Stimulated activated CD4-positive, alpha-beta T cell treated with anti-CD3 and anti-CD28 coated beads, Interleukin-4, amount 100 ng/mL, for 24 hours (primary cell): Measurements from ENCODE around the gene TMEM72.

Experiments used
- DNase-seq: peaks from one replicate; pipeline ENCODE4 v3.0.0-alpha.2; 2020

Gene TMEM72

DNA sequence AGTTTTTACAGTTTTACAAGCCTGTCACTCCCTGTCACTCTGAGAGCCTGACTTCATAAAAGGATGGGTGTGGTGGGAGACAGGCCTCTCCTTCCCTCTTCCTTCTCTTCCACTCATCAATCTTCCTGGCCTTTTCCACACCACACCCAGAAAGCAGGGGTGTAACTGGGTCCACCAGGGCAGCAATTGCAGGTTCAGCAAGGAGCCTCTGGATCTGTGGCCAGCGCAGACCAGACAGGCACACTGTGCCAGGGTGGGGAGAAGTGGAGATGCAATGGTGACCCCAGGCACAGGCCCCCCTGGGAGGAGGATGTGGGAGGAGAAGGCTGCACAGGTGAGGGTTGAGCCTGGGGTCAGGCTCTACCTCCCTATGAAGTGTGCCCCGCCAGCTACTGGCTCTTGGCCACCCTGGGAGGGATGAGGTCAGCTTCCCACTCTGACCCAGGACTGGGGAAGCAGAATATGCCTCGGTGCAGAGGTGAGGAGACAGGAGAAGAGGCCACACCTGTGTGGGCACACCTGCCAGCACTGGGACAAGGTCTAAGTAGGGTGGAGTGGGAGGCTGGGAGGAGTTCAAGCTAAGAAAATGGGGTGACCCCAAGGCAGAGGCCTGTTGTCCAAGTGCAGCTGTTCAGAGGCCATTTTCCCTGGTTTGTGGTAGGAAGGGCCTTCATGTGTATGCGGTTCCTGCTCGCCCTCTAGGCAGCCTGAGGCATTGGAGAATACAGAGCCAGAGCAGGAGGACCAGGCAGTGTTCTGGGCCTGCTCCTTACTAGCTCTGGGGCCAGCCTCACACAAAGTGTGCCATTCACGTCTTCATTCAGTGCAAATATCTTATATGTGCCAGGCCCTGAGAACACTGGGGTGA, 20.2 kb upstream of the TMEM72 start:
- no peak for DNase-seq

DNA sequence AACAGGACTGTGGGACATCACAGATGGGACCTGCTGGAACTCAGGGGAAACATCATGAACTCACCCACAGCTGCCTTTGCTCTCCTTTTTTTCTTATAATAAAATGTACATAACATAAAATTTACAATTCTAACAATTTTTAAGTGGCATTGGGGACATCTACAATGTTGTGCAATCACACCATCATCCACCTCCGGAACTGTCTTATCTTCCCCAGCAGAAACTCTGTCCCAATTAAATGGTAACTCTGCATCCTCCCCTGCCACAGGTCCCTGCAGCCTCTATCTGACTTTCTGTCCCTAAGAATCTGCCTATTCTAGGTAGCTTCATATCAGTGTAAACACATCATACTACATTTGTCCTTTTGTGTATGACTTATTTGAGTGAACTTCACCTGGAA, 19.4 kb upstream of the TMEM72 start:
- DNase-seq: no peak

DNA sequence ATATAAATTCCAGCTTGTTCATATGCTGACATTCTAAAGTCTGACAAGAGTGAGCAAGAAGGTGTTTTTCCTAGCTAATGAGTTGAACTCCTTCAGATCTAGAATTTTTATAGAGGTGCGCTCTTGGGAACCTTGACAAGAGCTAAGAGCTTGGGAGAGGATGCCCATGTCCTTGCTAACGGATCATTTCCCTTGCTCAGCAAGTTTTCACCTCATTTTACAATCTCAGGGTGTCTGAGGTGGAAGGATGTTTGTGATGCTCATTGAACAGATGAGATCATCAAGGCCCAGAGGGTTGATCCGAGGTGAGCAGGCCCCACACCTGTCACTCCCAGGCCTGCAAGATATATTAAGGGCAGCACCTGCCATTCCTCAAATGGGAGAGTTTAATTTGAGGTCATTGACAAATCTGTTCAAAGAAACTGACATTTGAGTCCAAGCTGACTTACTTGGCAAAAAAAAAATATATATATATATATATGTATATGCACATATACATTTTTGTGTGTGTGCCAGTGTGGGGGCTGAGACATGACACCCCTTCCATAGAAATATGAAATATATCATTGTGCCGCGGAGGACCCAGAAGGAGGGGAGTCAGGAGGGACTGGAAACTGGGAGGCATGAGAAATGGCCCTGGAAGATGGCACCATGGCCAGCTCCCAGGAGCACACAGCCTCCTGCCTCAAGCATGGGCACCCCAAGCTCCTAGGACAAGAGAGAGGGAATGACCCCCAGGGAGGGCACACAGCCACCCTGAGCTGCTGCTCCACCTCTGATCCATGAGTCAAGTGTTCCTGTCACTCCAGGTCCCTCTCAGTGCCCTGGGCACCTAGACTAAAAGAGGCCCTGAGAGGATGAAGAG, 17.3 kb upstream of the TMEM72 start:
- no peak for DNase-seq

DNA sequence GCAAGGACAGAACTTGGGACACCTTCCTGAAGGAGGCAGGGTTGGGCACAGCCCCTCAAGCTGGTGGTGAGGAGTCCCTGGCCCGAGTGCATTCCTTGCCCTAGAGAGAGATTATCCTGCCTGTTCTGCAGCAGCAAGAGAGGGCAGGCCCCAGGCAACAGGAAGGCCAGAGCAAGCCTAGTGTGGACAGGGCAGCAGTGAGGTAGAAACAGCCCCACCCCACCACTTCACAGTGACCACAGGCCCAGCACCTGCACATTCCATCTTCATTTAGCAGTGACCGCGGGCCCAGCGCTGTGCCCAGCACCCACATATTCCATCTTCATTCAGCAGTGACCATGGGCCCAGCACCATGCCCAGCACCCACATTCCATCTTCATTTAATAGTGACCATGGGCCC, 16.4 kb upstream of the TMEM72 start:
- DNase-seq: no peak

DNA sequence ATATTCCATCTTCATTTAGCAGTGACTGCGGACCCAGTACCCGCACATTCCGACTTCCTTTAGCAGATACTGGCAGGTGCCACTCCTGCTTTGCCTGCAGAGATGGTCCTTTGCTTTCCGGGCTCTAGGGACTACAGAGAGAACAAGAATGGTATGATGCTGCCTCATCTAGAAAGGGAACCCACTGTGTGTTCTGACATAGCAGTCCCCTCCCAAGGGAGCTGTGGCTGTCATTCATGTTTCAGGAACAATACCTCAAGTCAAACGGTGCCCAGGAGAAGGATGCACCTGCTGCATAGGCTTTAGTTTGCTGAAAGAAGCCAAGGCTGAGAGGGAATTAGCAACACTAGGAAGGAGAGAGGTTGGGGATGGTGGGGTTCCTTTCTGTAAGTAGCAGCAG, 15.9 kb upstream of the TMEM72 start:
- no peak for DNase-seq

DNA sequence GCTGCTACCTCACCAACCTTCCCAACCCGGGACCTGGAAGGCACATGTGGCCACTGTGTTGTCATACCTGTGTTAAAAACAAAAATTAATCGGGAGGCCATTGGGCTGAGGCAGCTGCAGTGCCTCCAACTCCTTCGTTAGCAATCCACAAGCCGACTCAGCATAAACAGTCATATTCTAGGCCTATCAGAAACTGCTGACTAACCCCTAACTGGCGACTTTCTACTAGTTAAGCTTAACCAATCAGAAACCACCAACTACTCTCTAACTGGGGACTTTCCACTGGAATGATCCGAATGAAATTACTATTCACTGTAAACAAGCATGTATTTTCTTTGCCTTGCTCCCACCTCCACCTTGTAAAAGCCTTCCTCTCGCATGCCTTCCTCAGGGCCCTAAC, 14.1 kb upstream of the TMEM72 start:
- DNase-seq: no peak

DNA sequence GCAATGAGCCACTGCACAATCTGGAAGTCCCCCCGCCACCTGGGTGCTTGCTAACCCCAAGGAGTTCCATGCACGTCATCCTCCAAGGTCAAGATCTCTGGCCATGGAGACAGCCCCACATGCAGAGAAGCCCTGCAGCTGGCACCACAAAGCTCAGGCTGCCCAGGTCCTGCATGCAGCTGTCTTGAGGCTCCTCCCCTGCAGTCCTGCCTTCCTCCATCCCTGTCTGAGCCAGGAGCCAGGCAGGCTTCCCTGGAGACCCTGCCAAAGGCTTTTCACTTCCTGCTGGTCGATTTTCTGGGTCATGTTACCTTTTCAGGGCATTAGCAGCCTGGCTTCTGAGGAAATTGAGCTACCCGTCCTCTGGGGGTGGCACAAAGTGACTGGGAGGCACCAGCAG, 12.5 kb upstream of the TMEM72 start:
- no peak for DNase-seq

DNA sequence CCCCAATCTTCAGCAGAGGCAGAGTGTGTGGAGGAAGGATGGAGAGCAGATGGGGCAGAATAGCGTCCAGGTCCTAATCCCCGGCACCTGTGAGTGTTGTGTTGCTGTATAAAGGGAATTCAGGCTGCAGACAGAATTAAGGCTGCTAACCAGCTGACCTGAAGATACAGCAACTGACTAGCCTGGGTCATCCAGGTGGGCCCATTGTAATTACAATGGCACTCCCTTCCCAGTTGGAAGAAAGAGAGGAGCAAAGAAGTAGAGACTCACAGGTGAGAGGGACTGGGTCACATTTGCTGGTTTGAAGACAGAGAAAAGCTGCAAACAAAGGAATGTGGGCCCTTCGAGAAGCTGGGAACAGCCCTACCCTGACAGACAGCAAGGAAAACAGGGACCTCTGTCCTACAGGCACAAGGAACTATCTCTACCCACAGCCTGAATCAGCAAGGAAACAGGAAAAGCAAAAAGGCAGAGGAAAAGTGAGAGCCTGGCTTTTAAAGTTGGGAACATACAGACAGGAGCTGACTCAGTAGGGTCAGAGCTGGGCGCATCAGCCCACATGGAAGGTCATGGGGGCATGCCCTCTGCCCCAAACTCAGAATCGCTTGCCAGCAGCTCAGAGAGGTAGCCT, 11.6 kb upstream of the TMEM72 start:
- DNase-seq: no peak

DNA sequence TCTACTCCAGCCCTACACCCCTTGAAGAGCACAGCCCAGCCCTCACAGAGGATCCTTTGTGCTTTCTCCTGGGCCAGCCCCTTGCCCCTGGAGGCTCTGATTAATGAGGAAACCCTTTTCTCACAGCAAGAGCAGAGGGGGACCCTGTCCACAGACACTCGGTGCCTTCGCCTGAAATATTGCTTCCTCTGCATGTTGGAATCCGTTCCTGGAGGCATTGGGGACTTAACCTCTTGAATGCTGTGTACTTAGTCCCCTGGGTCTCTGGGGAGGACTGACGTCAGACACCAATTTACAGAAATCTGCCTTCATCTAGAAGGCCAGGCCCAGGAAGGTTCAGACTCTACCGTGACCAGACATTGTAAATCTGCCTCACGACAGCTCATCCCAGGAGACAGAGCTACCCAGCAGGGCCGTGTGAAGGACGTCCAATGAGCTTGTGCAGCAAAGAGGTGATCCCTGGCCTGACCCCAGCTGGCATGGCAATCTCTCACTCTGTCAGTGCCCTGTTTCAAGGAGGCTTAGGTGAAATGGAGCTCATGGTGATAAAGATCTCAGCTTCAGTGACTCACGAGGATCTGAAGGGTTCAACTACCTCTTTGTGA, 8.1 kb upstream of the TMEM72 start:
- DNase-seq: no peak

DNA sequence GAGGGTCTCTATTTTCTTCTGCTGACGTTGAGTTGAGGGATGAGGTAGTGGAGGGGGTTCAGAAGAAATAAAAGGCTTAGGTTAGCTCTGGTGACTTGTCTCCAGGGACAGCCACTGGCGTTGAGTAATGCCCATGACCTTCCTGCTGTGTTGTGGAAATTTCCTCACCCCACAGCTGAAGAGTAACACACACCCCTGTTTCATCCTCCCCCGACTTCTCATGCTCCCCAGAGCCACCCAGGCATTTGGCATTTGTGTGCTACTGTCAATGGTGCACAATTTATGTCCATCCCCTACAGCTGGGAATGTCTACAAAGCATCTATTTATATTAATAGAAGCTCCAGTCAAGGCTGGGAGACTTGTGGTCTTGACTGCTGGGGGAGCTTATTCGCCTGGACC, 4.7 kb upstream of the TMEM72 start:
- DNase-seq: no peak

DNA sequence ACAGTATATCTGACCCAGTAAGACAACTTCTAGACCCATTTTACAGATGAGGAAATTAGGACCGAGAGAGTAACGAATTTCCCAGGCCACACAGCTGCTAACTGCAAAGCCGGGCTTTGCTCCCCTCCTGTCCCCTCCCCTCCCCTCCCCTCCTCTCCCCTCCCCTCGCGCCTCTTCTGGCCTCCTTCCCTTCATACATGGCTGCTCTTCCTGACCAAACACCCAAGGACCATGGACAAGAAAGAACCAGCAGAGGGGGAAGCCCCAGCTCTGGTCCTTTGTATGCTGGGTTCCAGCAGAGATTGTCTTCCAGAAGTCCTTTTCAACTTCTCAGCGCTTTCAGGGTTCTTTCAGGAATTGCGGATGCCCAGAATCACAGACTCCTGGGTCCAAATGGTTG, 3.6 kb upstream of the TMEM72 start:
- no peak for DNase-seq

DNA sequence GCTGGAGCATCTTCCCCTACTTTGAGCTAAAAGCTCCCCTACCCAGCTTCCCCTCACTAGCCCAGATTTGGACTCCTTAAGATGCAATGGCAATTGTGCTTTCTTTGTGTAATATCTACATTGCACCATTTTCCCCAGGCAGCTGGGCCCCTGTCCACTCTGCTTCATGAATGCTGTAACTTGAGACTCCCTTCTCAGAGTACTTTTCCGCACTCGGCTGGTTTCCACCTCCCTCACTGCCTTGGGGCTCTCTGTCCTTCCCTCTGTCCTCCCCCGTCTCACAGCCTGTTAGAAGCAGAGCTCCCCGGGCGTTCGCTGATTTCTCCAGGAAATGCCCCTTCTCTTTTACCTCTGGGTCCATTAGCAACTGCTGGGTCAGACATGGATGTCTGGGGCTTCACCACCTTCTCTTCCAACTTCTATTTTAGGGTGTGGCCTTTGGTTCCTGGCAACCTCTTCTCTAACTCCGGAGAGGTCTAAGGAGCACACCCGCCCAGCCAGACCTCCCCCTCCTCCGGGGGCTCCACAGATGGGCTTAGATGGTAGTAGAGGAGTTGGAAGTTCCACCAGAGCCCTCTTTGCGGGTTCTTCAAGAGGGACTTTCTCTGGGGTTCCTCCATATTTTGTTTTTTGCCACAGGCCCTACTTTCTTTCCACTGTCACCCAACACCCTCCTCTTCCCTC, 2.9 kb upstream of the TMEM72 start:
- DNase-seq: no peak

DNA sequence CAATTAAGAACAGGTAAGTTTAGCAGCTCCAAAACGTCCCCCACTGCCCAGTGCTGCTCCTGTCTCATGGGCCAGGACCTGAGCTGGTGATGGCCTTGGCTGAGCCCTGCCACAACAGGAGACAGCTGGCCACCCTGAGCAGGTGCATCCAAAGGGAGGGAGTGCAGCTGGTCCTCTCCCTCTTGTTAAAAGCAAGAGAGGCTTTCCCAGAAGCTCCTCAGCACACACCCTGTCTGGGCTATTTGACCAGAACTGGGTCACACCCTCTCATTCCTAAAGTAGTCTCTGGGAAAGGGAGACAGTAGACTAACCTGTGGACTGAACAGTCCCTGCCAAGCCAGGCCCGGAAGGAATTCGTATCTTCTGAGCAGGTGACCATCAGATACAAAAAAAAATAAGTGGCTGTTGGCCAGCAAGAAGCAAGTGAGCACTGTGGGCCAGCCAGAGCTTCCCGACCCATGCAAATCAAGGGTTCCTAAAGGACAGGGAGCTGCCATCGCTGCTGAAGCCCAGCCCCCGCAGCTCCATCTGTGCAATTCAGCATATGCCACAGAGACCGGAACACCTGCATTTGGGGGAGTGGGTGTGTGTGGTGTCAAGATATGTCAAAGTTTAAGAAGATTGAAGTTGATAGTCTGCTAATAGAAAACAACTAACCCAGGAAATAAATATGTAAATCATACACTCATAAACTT, 2.1 kb upstream of the TMEM72 start:
- no peak for DNase-seq

DNA sequence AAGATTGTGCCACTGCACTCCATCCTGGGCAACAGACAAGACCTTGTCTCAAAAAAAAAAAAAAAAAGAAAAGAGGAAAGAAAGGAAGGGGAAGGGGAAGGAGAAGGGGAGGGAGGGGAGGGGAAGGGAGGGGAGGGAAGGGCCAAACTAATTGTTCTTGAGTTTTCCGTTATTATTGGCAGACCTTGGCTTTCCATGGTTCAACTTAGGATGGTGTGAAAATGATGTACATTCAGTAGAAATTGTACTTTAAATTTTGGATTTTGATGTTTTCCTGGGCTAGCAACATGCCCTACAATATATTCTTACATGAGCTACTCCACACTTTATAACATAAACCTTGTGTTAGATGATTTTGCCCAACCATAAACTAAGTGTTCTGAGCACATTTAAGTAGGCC, 1.2 kb upstream of the TMEM72 start:
- DNase-seq: no peak

DNA sequence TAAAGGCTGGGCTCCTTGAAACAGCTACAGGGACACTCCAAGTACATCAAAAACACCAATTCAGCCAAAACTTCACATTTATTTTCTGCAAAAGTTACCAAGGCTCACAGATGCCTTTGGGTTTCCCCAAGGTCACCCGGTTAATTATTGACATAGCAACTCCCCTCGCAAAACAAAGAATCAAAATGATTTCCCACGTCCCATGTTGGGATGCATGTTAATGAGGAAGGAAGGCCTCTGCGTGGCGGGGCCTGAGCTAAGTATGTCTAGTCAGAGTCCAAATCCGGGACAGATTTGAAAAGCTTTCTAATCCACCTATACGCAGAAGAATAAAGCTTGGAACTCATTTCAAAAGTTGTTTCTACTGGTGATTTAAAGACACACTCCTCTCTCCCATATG, 535 bp upstream of the TMEM72 start:
- no peak for DNase-seq

DNA sequence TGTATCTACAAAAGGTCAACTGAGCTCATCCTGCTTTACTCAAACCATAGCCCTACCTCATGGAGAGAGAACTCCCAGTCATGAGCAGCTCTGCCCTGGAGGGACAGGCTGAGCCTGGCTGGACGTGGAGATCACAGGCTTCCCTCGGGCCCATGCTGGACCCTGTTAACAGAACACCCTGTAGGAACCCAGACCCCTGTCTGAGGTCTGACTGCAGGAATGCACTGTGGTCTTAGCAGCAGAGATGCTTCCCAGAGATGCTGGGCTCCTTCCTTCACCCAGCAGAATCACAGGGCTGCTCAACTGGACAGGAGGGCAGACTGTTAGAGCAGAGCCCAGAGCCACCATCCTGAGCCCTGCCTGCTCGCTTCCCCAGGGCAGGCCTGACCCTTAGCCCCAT, 814 bp downstream of the TMEM72 start:
- DNase-seq: no peak

DNA sequence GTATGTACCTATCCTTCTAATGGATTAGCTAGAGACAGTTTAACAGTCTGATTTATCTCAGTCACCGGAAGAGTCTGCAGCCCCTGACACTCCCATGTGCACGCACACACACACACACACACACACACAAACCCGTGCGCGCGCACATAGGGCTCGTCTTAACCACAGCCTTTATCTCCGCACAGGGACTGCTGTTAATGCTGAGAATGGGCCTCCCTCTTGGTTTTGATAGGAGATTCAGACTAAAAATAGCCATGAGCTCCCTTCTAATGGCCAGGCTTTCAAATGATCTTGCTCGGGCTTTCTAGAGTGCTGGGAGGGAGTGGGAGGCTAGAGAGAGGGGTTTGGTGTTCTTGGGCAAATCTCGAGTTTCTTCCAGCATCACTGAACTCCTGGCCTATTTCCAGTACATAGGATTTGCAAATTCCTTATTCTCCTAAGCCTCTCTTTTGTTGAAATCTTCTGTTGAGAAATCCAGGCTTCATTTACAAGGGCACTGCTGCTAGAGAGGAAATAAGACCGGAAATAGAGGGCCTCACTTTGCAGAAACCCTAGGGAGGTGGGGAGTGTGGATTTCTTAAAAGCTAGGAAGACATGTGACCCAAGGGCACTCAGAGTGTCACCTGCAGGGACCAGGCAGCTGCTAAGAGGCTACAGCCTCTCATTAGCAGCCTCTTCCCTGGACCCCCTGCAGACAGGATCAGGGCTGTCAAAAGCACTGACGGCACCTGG, 2.4 kb downstream of the TMEM72 start:
- DNase-seq: no peak

DNA sequence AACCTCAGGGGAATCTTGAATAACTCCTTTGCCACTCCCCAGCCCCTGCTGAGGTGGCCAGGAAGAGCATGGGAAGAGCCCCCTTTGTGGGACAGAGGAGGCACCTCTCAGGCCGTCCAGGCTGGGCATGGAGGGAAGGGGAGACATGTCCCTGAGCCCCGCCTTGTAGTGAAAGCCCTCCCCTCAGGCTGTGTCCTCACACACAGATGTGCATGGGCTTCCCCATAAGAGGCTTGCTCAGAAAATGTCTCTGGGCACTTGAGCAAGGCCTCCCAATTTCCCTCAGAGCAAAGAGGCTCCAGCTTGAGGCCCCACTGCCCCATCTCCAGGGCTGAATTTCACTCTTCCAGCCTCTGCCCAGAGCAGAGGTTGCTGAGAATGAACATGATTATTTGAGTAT, 3.8 kb downstream of the TMEM72 start:
- DNase-seq: no peak

DNA sequence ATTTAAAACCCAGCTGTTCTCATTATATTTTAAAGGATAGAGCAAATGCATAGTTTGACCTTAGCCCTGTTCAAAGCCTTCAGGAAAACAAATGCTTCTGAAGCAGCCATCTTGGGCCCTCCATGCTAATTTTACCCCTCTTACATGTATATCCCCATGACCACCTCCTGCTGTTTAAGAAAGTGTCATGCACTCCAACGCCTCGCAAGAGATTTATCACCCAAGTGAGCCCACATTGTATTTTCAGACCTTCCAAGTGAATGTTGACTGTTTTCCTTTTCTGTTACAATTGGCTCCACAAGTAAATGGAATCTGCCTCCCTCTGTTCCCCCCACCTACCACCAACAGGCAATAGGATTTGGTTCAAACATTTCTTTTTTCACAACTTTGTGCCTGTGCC, 5.3 kb downstream of the TMEM72 start:
- no peak for DNase-seq

DNA sequence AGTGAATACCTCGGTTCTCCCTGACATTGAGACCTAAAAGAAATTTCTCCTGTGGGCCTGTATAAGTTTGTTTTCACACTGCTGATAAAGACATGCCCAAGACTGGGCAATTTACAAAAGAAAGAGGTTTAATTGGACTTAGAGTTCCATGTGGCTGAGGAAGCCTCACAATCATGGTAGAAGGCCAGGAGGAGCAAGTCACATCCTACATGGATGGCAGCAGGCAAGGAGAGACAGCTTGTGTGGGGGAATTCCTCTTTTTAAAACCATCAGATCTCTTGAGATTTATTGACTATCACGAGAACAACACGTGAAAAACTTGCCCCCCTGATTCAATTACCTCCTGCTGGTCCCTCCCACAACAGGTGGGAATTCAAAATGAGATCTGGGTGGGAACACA, 6.7 kb downstream of the TMEM72 start:
- no peak for DNase-seq

DNA sequence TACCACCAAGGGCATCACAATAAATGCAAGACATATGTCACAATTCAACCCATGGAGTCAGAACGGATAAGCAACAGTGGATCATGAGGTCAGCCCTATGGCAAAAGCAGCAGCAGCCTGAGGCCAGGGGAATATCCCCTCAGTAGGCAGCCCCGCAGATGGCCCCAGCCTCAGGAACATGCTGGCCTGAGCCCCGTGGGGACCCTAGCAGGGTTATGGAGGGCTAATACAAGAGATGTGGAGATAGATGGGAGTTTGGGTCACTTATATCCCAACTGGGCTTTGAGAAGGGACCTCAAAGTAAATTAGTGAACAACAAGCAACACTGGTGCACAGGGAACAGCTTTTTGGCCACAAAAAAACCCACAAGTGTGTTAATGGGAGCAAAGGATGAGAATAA, 9.1 kb downstream of the TMEM72 start:
- DNase-seq: no peak
